ENCODE measurements around the gene MID1.

Gene MID1

DNA sequence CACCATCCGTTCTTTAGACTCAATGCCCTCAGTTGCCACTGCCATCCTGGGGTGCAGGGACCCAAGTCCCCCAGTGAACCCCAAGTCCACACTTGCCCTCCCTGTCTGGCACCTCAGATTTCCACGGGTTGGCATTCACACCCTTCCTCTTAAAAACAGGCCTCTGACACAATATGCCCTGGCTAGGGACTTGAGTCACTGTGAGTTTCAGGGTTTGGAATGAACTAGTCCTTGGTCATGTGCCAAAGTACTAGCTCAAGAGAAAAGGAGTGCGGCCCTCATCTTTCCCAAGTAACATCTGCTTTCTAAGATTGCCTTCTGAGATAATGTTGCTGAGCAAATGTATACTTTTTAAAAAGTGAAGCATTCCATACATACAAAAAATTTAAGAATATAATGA, 134.0 kb downstream of the MID1 start:
- DNase-seq (ENCODE audit: low read depth in 2 of 2), result peak in 1 of 2 experiments; percentile 48

DNA sequence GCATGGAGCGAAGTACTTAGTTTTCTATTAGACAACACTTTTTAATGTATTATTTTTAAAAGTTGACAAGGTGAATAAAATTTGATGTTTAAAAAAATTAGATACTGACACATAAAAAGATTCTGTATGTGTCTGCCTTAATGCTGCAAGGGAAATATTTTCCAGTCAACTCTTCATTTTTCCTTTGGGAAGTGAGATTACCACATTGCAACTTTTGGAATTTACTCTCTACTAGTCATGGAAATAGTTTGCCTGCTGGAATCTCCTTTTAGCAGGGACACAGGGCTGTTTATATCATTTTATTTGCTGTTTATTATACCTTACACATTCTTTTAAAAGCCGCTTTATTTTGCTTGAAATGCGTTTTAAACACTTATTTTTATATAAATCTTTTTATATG, 135.1 kb downstream of the MID1 start:
- DNase-seq (ENCODE audit: low read depth in 2 of 2), result no peak

DNA sequence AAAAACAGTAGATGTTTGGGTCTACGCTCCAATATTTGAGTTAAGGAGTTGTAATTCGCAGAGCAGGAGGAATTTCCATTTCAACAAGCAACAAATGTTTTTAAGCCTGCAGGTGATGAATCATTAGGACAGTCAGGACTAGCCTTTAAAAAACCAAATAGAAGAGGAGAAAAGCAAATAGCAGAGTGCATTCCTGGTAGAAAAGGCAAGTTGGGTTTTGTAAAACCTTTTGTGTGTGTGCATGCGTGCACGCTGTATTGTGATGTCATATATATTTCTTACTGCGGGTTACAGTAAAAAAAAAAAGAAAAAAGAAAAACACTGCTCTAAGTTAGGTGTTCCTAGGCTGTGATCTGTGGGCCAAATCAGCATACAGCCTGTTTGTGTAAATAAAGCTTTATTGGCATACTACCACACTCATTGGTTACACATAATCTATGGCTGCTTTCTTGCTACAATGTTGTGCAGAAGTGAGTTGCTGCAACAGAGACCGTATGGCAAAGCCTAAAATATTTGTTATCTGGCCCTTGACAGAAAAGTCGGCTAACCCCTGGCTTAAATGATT, 135.6 kb downstream of the MID1 start:
- DNase-seq (ENCODE audit: low read depth in 2 of 2), result no peak

DNA sequence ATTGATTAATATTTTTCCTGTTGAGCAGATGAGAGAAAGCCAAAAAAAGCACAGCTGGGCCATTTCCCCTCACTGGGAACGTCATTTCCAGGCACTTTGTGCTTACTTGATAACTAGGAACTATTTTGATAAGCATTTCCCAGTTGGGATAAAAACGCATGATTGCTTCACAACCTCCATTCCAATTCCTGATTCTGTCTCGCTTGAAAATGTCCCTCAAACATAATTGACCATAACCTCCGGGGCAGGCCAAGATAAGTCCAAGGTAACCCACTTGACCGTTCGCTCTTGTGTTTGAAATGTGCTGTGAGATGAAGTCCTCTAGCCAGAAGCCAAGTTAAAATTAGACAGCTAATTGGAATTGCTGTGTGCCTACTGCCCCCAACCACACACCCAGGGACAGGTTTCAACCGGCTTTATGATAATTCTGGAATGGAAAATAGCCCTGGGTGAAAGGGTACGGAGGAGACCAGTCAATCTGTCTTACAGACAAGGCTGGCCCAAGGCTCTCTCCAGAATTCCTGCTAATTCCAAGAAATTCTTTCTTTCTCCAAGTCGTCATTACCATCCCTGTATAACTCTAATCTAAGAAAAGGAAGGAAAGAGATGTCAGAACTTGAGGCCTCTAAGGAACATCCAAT, 137.1 kb downstream of the MID1 start:
- no peak for DNase-seq (ENCODE audit: low read depth in 2 of 2)

DNA sequence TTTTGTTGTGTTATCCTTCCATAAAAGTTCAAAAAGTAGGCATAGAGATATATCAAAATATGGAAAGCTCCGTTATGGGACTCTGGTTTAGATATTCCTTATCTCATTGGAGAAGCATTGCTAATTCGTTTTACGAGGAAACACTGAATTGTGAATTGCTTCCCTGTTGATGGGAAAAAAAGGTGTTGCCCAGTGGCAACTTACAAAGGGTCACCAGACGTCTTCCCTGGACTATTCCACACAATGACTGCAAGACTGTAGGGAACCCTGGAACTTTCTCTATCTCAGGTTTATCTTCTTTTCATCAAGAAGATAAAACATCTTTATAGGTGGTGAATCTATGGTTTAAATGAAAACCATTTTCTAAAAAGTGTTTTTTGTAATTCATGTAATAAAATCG, 137.7 kb downstream of the MID1 start:
- no peak for DNase-seq (ENCODE audit: low read depth in 2 of 2)

DNA sequence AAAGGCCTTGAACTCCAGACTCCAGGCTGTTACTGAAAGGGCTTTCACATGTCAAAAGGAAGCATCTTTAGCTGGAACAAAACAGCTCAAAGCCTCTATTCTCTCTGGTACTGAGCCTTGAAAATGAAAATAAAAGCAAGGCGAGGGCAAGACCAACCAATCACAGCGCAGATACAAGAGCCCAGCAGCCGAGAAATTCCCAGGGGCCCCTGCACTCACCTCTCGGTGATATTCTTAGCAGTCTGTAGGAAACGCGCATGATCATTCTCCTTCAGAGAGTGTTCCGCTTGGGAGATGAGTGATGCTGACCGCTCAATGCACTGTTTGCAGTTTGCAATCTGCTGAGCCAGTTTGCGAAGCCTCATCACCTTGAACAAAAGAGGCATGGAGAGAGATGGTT, 138.1 kb downstream of the MID1 start:
- no peak for DNase-seq (ENCODE audit: low read depth in 2 of 2)

DNA sequence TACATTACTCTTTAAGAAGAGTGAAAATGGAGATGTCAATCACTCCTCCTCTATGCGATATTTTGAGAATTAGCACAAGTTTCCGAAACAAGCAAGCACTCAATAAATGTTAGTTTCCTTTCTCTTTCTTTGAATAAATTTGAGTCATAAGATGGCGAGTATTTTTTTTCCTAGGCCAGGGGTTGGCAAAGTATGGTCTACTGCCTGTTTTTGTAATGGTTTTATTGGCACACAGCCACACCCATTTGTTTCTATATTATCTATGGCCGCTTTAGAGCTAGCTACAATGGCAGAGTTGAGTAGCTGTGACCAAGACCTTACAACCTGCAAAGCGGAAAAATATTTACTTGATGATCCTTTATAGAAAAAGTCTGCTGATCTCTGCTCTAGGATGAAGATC, 139.5 kb downstream of the MID1 start:
- DNase-seq (ENCODE audit: low read depth in 2 of 2), result no peak

DNA sequence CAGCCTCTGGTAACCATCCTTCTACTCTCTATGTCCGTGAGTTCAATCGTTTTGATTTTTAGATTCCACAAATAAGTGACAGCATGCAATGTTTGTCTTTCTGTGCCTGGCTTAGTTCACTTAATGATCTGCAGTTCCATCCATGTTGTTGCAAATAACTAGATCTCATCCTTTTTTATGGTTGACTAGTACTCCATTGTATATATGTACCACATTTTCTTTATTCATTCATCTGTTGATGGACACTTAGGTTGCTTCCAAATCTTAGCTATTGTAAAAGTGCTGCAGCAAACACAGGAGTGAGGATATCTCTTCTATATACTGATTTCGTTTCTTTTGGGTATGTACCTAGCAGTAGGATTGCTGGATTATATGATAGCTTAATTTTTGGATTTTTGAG, 140.9 kb downstream of the MID1 start:
- no peak for DNase-seq (ENCODE audit: low read depth in 2 of 2)

DNA sequence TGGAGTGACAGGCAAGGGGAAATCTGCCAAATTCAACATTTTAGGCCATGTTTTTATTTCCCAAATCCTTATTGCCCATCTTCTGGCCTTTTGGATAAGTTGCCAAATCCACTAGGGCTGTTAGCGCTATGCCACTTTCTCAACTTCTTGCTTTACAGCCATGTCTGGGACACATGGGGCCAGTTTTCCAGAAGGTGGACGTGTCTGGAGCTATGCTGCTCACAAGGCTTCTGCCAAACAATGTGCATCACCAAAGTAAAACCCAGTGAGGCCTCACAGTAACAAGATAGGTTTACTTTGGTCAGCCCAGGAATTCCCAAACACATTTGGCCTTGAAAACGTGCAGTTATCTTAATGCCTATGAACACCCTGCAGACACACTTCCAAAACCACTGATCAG, 142.9 kb downstream of the MID1 start:
- no peak for DNase-seq (ENCODE audit: low read depth in 2 of 2)

DNA sequence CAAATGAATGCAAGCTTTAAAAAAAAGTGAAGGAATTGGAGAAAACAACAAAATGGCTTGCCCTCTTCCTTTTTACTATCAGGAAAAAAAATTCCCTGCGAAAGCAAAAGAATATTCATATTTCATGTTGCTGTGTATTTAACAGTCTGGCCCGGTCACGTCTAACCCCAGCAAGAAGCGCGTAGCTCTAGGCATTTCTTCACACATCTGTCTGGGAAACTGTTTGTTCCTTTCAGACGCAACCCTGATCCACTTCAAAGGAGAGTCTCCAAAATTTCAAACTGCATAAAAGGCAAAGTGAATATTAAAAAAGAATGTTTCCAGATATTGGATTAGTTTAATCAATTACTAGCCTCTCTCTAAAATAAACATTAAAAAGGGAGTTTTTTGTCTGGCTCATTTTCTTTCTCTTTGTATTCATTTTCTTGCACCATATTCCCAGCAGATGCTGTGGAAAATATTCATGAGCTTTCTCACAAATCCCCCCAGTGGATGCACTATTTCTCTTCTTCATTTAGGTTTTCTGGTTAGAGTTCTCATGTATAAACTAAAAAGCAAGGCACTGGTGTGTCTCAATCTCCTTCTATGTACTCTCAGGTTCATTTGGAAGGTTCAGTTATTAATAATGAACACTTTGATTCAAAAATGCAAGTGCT, 145.3 kb downstream of the MID1 start:
- DNase-seq (ENCODE audit: low read depth in 2 of 2), result no peak

DNA sequence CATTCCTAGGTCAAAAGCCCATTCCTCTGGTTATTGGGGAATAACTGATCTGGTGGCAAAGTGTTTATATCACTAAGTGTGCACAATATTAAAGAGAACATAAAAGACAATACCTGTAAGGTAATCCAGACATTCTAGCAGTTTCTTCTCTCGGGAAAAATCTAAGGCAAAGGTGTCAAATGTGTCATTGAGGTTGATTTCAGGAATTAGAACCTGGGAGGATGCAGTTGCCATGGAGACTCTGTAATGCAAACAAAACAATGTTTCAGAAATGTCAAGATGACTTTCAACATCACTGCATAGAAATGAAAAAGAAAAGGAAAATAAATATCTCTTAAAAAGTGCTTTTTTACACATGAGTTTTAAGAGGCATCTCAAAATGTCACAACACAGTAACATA, 145.9 kb downstream of the MID1 start:
- no peak for DNase-seq (ENCODE audit: low read depth in 2 of 2)

DNA sequence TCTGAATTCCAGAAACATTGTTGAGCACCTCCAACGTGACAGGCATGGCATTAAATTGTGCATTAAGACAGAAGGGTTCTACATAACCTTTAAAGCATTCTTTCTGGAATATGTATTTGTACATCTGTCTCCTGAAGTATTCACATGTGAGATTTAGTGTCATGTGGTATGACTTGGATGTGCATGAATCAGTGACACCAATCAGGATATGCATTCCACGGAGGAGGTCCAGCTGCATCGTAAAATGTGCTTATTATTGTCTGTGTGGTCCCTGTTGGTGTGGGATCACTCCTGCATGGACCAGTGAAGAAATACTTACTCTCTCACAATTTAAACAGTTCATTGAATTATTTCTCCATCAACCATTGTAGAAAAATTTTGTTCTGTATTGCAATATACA, 149.0 kb downstream of the MID1 start:
- peak in 1 of 2 experiments; percentile 38 for DNase-seq (ENCODE audit: low read depth in 2 of 2)

DNA sequence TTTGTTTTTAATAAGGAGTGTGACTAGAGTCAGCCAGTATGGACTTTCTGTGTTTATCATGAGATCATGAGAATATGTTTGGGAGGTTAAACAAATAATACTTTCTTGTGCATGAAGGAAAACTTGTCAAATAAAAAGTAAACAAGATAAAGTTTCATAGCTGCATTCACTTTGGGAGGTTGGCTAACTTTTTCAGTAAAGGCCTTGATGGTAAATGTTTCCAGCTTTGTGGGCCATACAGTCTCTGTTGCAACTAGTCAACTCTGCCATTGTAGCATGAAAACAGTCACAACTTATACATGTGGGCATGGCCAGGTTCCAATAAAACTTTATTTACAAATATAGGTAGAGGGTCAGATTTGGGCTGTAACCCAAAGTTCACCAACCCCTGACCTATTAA, 150.4 kb downstream of the MID1 start:
- no peak for DNase-seq (ENCODE audit: low read depth in 2 of 2)

DNA sequence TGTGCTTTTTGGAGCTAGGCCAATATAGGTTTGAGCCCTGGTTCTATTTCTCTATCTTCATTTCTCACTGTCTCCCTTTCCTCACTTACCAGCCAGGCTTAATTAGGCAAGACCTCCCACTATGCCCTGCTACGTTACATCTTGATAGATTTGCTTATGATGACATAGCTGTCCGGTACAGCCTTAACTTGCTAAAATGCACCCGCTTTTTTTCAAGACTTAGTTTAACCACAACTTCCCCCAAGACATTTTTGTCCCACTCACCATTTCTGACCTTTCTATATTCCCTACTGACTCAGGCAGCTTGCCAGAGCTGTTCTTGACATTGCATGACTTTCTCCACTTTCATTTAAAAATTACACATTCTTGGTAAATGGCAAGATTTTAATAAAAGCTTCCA, 152.6 kb downstream of the MID1 start:
- peak in 1 of 2 experiments; percentile 29 for DNase-seq (ENCODE audit: low read depth in 2 of 2)

DNA sequence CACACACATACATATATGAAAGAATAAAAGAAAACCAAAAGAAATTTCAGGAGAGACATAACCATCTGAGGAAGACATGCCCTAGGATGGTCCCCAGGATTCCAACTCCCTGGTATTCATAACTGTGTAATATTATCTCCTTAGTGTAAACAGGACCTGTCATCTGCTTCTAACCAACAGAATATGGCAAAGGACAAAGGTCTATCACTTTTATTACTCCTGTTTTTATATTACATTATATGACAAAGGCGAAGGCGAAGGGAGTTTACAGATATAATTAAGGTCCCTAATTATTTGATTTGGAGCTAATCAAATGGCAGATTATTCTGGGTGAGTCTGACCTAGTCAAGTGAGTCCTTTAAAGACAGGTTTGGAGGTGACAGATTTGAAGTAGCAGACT, 155.1 kb downstream of the MID1 start:
- DNase-seq (ENCODE audit: low read depth in 2 of 2), result no peak

DNA sequence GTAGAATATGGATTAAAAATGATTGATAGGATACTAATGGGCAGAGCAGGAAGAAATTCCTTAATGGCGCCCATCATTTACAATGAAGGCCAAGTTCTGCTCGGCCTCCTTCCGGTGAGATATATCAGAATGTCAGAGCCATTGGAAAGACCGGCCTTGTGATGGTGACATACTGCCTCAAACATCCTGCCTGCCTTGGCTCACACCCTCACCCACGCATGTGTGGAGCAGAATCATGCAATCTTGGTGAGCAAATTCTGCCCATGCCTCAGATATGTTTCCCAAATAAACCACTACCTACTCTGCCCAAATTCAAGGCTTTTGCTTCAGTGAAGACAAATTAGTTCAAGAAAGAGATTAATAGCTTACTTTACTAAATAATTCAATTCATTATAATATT, 163.3 kb downstream of the MID1 start:
- DNase-seq (ENCODE audit: low read depth in 2 of 2), result no peak

DNA sequence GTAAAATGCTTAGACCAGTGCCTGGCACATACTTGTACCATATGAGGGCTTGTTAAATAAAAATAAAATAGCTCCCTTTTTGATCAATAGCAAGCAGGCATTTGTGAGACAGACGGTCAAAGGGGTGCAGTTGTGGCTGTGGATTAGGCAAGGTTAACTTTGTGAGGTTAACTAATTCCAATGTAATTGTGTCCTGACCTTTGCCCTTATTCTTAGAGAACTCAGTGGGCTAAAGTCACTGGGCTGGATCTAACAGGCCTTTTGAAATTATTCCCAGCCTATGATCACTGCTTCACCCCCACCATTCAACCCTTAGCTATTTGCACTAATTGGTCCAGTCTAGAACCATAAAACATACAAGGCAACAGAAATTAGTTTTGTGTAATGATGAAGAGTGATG, 166.4 kb downstream of the MID1 start:
- no peak for DNase-seq (ENCODE audit: low read depth in 2 of 2)

DNA sequence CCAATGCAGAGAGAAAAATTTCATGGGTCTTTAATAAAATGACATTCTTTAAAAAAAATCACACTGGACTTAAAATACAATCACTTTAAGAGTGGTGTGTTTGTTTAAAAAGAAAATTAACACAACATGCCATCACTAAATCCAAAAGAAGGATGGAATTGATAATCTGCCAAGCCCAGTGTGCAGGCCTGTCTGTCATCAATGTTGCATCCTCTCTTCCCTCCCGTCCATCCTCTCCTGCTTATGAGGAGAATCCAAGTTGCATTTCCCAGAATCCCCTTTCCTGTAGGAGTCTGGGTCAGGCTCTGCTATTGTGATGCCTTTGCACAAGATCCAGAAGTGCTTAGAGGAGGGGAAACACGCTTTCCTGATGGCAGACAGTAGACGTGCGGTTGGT, 169.4 kb downstream of the MID1 start:
- no peak for DNase-seq (ENCODE audit: low read depth in 2 of 2)

DNA sequence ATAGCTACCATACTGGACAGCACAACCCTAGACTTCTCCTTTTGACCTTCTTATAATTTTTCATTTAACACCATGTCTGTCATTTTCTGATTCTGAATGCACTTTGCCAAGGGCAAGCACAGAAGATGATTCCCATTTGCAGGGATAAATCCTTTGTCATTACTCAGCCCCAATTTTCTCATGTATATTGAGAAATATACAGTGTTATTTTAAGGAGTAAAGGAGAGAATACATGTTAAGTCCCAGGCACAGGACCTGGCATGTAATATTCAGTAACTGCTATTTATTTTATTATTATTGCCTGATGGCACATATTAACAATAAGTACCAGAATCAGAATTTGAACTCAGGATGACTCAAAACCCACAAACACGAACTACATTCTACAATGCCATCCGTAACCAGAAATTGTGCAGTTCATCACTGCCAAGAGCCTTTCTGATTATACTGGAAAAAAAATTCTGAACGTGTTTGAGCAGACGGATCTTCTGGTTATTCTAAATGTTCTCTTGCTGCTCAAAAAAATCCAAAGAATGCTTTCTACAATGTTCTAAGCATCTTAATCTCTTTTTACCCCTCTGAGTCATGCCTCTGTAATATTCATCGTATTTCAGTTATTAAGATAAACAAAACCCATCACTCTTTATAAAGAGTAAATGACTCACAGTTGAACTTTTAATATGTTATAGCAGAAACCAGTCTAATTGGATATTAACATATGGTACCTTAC, 170.0 kb downstream of the MID1 start:
- DNase-seq (ENCODE audit: low read depth in 2 of 2), result peak; percentile 81 to 82

DNA sequence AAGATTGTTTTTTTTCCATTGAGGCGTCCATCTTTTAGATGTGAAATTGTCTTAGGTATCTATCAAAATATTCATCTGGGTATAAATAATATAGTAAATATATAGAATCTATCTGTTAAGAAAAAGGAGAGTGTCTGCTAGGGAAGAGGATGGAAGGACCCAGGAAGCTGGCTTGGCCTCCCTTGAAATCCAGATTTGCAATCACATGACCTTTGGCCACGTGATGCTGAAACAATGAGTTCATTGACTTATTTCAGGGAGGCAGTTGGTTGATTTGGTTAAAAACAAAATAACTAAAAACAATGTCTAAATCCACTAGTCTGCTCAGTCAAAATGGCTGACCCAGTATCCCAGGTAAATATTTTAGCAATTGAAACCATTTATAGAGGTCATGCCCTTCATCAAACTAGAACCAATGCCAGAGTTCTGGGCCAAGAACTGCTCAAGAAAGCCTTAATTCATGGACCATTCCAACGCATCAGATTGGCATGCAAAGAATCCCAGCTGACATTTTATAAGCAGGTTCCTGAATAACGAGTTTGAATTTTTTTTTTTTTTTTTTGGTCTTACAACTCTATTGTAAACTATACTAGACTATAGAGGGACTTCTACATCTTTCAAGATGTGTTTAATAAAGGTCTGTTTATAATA, 172.7 kb downstream of the MID1 start:
- DNase-seq (ENCODE audit: low read depth in 2 of 2), result peak in 1 of 2 experiments; percentile 21

DNA sequence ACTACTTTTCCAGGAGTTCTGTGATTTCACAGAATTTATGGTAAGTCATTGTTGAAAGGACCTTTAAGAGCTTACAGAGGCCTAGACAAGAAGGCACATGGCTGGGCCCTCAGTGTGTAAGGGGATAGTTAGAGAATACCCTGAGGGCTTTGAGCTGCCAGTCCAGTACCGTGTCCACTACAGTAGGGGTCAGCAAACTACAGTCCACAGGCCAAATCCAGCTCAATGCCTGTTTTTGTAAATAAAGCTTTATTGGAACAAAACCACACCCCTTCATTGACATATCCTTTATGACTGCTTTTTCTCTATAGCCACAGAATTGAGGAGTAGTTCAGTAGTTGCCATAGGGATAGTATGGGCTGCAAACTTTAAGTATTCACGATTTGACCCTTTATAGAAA, 176.2 kb downstream of the MID1 start:
- DNase-seq (ENCODE audit: low read depth in 2 of 2), result no peak

DNA sequence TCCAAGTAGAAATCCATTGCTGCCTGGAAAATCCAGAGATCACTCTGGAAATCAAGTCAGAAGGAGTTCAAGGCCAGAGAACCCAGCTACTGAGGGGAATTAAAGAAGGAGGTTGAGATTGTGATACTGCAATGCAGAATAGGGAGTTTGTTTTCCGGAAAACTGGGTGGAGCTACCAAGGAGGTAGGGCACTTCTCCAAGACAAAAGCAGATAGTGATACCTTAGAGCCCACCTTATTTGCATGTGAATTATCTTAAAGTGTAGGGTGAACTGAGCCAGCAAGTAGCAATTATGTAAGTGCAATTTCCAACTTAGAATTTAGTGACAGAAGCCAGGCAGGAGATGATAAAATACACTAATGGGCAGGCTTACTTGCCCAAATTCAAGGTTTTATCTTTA, 178.9 kb downstream of the MID1 start:
- DNase-seq (ENCODE audit: low read depth in 2 of 2), result no peak
